ENCODE measurements around the gene LAMA2.

The LAMA2 gene

GRCh38 chr6:128964771-128965170, 81.8 kb downstream of the LAMA2 start:
- Histone ChIP-seq H4K20me1 (ENCODE audit: insufficient read depth, low read length) (no peaks in the 10 kb centered on the region), H3K36me3 (ENCODE audit: insufficient read depth, low read length) (no peaks in the 10 kb centered on the region), H3K4me1 (ENCODE audit: insufficient read depth, low read length, severe bottlenecking) (no peaks in the 10 kb centered on the region), H3K9me3 (ENCODE audit: low read length) (no peaks in the 10 kb centered on the region), H3K27ac (ENCODE audit: low read depth, low read length, poor library complexity, severe bottlenecking) (no peak overlapping the region), H2AFZ (ENCODE audit: low read length) (no peak overlapping the region), H3K4me3 (ENCODE audit: low read depth, low read length, poor library complexity, severe bottlenecking) (no peak overlapping the region), H3K4me2 (ENCODE audit: low read length) (no peak overlapping the region), H3K9me2 (ENCODE audit: low read depth, low read length) (no peaks in the 10 kb centered on the region), H3K27me3 (ENCODE audit: insufficient read depth, low read length) (no peaks in the 10 kb centered on the region), H3K79me2 (ENCODE audit: insufficient read depth, low read length) (no peaks in the 10 kb centered on the region), H3K9ac (ENCODE audit: low read length) (no peak overlapping the region), H3F3A (ENCODE audit: insufficient read depth, low read length) (no peaks in the 10 kb centered on the region)
- no peak for TF ChIP-seq EZH2 (IDR thresholded peaks at IDR 0.05; ENCODE audit: borderline replicate concordance, low read length)
- no peak for TF ChIP-seq CTCF (IDR thresholded peaks at IDR 0.05; ENCODE audit: low read length)

GRCh38 chr6:128966934-128967333, 84.0 kb downstream of the LAMA2 start:
- Histone ChIP-seq H3K4me3 (ENCODE audit: low read depth, low read length, poor library complexity, severe bottlenecking) (no peak overlapping the region), H3K27me3 (ENCODE audit: insufficient read depth, low read length) (no peaks in the 10 kb centered on the region), H2AFZ (ENCODE audit: low read length) (no peak overlapping the region), H3K9ac (ENCODE audit: low read length) (no peak overlapping the region), H3K4me1 (ENCODE audit: insufficient read depth, low read length, severe bottlenecking) (no peaks in the 10 kb centered on the region), H3K4me2 (ENCODE audit: low read length) (no peak overlapping the region), H3K36me3 (ENCODE audit: insufficient read depth, low read length) (no peaks in the 10 kb centered on the region), H3K79me2 (ENCODE audit: insufficient read depth, low read length) (no peaks in the 10 kb centered on the region), H3K9me3 (ENCODE audit: low read length) (no peaks in the 10 kb centered on the region), H4K20me1 (ENCODE audit: insufficient read depth, low read length) (no peaks in the 10 kb centered on the region), H3K9me2 (ENCODE audit: low read depth, low read length) (no peaks in the 10 kb centered on the region), H3F3A (ENCODE audit: insufficient read depth, low read length) (no peaks in the 10 kb centered on the region), H3K27ac (ENCODE audit: low read depth, low read length, poor library complexity, severe bottlenecking) (no peak overlapping the region)
- no peak for TF ChIP-seq CTCF (IDR thresholded peaks at IDR 0.05; ENCODE audit: low read length)
- no peak for TF ChIP-seq EZH2 (IDR thresholded peaks at IDR 0.05; ENCODE audit: borderline replicate concordance, low read length)

- no peak for TF ChIP-seq CTCF (IDR thresholded peaks at IDR 0.05; ENCODE audit: low read length)
- Histone ChIP-seq H3K4me2 (ENCODE audit: low read length) (no peak overlapping the region), H3K9me2 (ENCODE audit: low read depth, low read length) (no peaks in the 10 kb centered on the region), H3F3A (ENCODE audit: insufficient read depth, low read length) (no peaks in the 10 kb centered on the region), H3K4me3 (ENCODE audit: low read depth, low read length, poor library complexity, severe bottlenecking) (no peak overlapping the region), H3K36me3 (ENCODE audit: insufficient read depth, low read length) (no peaks in the 10 kb centered on the region), H2AFZ (ENCODE audit: low read length) (no peak overlapping the region), H3K79me2 (ENCODE audit: insufficient read depth, low read length) (no peaks in the 10 kb centered on the region), H3K9ac (ENCODE audit: low read length) (no peak overlapping the region), H3K27me3 (ENCODE audit: insufficient read depth, low read length) (no peaks in the 10 kb centered on the region), H3K9me3 (ENCODE audit: low read length) (no peaks in the 10 kb centered on the region), H3K4me1 (ENCODE audit: insufficient read depth, low read length, severe bottlenecking) (no peaks in the 10 kb centered on the region), H3K27ac (ENCODE audit: low read depth, low read length, poor library complexity, severe bottlenecking) (no peak overlapping the region), H4K20me1 (ENCODE audit: insufficient read depth, low read length) (no peaks in the 10 kb centered on the region)
Observed at GRCh38 chr6:128979071-128979470, 96.1 kb downstream of the LAMA2 start.
